ENCODE data around the gene ACTN4.

The ACTN4 gene

GRCh38 chr19:38648769-38649304 is 1.4 kb downstream of the ACTN4 start:
- Histone ChIP-seq H3K27ac (ENCODE audit: insufficient read depth in 1 of 2, low read depth in 1 of 2, low read length in 2 of 2, poor library complexity in 1 of 2, severe bottlenecking in 2 of 2) (peak overlapping the region in 1 of 2 experiments; percentile 88), H3K36me3 (ENCODE audit: control insufficient read depth in 4 of 4, insufficient read depth in 4 of 4, low read length in 3 of 4) (peaks cover 0 to 5% (median 0%) of the 10 kb centered on the region in 4 experiments), H3K4me1 (ENCODE audit: control extremely low read depth in 1 of 4, control insufficient read depth in 4 of 4, insufficient read depth in 4 of 4, low read length in 3 of 4) (peaks cover 17 to 59% (median 45%) of the 10 kb centered on the region in 4 experiments), H3K4me3 (ENCODE audit: control insufficient read depth in 1 of 7, extremely low read depth in 1 of 7, insufficient read depth in 4 of 7, low read depth in 2 of 7, low read length in 6 of 7) (peak overlapping the region; percentile 51 to 99 (median 95)), H3K27me3 (replicated peaks in 2 of 5; ENCODE audit: control insufficient read depth in 4 of 5, insufficient read depth in 5 of 5, low read length in 4 of 5) (no peaks in the 10 kb centered on the region), H3K9me3 (ENCODE audit: control extremely low read depth in 1 of 5, control insufficient read depth in 4 of 5, insufficient read depth in 2 of 5, low read depth in 1 of 5, low read length in 4 of 5) (no peaks in the 10 kb centered on the region)
- no peak for DNase-seq
- 1% methylated on average over 13 of the region's 13 CpGs for WGBS (ENCODE audit: insufficient coverage)
- CTCF ChIA-PET = interaction anchor here (1.0 to 2.5 kb wide), 6 partner anchors 11 to 37 kb away, joined by 3 to 10 read pairs (median 4); no protein-coding TSS in a partner anchor
- POLR2A ChIA-PET = interaction anchor here (0.6 to 1.5 kb wide), 2 partner anchors 28 to 37 kb away, joined by 3 to 4 read pairs; no protein-coding TSS in a partner anchor

- no peak for DNase-seq
- Histone ChIP-seq H3K9me3 (ENCODE audit: control extremely low read depth in 1 of 5, control insufficient read depth in 4 of 5, insufficient read depth in 2 of 5, low read depth in 1 of 5, low read length in 4 of 5) (no peaks in the 10 kb centered on the region), H3K27ac (ENCODE audit: insufficient read depth in 1 of 2, low read depth in 1 of 2, low read length in 2 of 2, poor library complexity in 1 of 2, severe bottlenecking in 2 of 2) (peak overlapping the region in 1 of 2 experiments; percentile 88), H3K4me1 (ENCODE audit: control extremely low read depth in 1 of 4, control insufficient read depth in 4 of 4, insufficient read depth in 4 of 4, low read length in 3 of 4) (peaks cover 17 to 59% (median 45%) of the 10 kb centered on the region in 4 experiments), H3K27me3 (replicated peaks in 2 of 5; ENCODE audit: control insufficient read depth in 4 of 5, insufficient read depth in 5 of 5, low read length in 4 of 5) (no peaks in the 10 kb centered on the region), H3K36me3 (ENCODE audit: control insufficient read depth in 4 of 4, insufficient read depth in 4 of 4, low read length in 3 of 4) (peaks cover 0 to 9% (median under 1%) of the 10 kb centered on the region in 4 experiments), H3K4me3 (ENCODE audit: control insufficient read depth in 1 of 7, extremely low read depth in 1 of 7, insufficient read depth in 4 of 7, low read depth in 2 of 7, low read length in 6 of 7) (peak overlapping the region; percentile 51 to 99 (median 95))
- POLR2A ChIA-PET = interaction anchor here (0.6 to 1.5 kb wide), 3 partner anchors 27 to 208 kb away, joined by 3 to 4 read pairs (median 3); no protein-coding TSS in a partner anchor
- WGBS (ENCODE audit: insufficient coverage) = 30% methylated on average over 11 of the region's 15 CpGs
- CTCF ChIA-PET = interaction anchor here (1.0 to 2.3 kb wide), 7 partner anchors 10 to 37 kb away, joined by 3 to 8 read pairs (median 3); no protein-coding TSS in a partner anchor
These were observed 2.1 kb downstream of the ACTN4 start for GRCh38 chr19:38649305-38650171.

GRCh38 chr19:38650172-38650775 is 2.8 kb downstream of the ACTN4 start:
- Histone ChIP-seq H3K27ac (ENCODE audit: insufficient read depth in 1 of 2, low read depth in 1 of 2, low read length in 2 of 2, poor library complexity in 1 of 2, severe bottlenecking in 2 of 2) (peak overlapping the region in 1 of 2 experiments; percentile 88), H3K27me3 (replicated peaks in 2 of 5; ENCODE audit: control insufficient read depth in 4 of 5, insufficient read depth in 5 of 5, low read length in 4 of 5) (no peaks in the 10 kb centered on the region), H3K4me1 (ENCODE audit: control extremely low read depth in 1 of 4, control insufficient read depth in 4 of 4, insufficient read depth in 4 of 4, low read length in 3 of 4) (peaks cover 17 to 65% (median 48%) of the 10 kb centered on the region in 4 experiments), H3K4me3 (ENCODE audit: control insufficient read depth in 1 of 7, extremely low read depth in 1 of 7, insufficient read depth in 4 of 7, low read depth in 2 of 7, low read length in 6 of 7) (peak overlapping the region in 5 of 7 experiments; percentile 90 to 99 (median 97)), H3K9me3 (ENCODE audit: control extremely low read depth in 1 of 5, control insufficient read depth in 4 of 5, insufficient read depth in 2 of 5, low read depth in 1 of 5, low read length in 4 of 5) (no peaks in the 10 kb centered on the region), H3K36me3 (ENCODE audit: control insufficient read depth in 4 of 4, insufficient read depth in 4 of 4, low read length in 3 of 4) (peaks cover 0 to 13% (median under 1%) of the 10 kb centered on the region in 4 experiments)
- CTCF ChIA-PET = interaction anchor here (1.2 to 2.3 kb wide), 5 partner anchors 9 to 36 kb away, joined by 3 to 8 read pairs (median 4); no protein-coding TSS in a partner anchor
- DNase-seq = no peak
- POLR2A ChIA-PET = interaction anchor here (0.6 to 1.5 kb wide), 2 partner anchors 36 to 207 kb away, joined by 3 to 4 read pairs; no protein-coding TSS in a partner anchor
- WGBS (ENCODE audit: insufficient coverage) = 50% methylated on average over 1 of the region's 8 CpGs

GRCh38 chr19:38650911-38651584 is 3.6 kb downstream of the ACTN4 start:
- Histone ChIP-seq H3K9me3 (ENCODE audit: control extremely low read depth in 1 of 5, control insufficient read depth in 4 of 5, insufficient read depth in 2 of 5, low read depth in 1 of 5, low read length in 4 of 5) (no peaks in the 10 kb centered on the region), H3K36me3 (ENCODE audit: control insufficient read depth in 4 of 4, insufficient read depth in 4 of 4, low read length in 3 of 4) (peaks cover 0 to 13% (median 3%) of the 10 kb centered on the region in 4 experiments), H3K4me1 (ENCODE audit: control extremely low read depth in 1 of 4, control insufficient read depth in 4 of 4, insufficient read depth in 4 of 4, low read length in 3 of 4) (peaks cover 17 to 73% (median 52%) of the 10 kb centered on the region in 4 experiments), H3K4me3 (ENCODE audit: control insufficient read depth in 1 of 7, extremely low read depth in 1 of 7, insufficient read depth in 4 of 7, low read depth in 2 of 7, low read length in 6 of 7) (no peak overlapping the region), H3K27me3 (replicated peaks in 2 of 5; ENCODE audit: control insufficient read depth in 4 of 5, insufficient read depth in 5 of 5, low read length in 4 of 5) (no peaks in the 10 kb centered on the region), H3K27ac (ENCODE audit: insufficient read depth in 1 of 2, low read depth in 1 of 2, low read length in 2 of 2, poor library complexity in 1 of 2, severe bottlenecking in 2 of 2) (peak overlapping the region in 1 of 2 experiments; percentile 74)
- 97% methylated on average over 12 of the region's 12 CpGs for WGBS (ENCODE audit: insufficient coverage)
- ChIA-PET CTCF (interaction anchor here (1.2 to 2.0 kb wide), 3 partner anchors 8 to 26 kb away, joined by 3 to 5 read pairs (median 4); no protein-coding TSS in a partner anchor), POLR2A (no interaction called here)
- peak in 2 of 3 donors; percentile 37 to 39 for DNase-seq

GRCh38 chr19:38653028-38653571 is 5.7 kb downstream of the ACTN4 start:
- POLR2A ChIA-PET = interaction anchor here (0.6 kb wide), 2 partner anchors 15 to 66 kb away, joined by 4 read pairs; no protein-coding TSS in a partner anchor
- Histone ChIP-seq H3K36me3 (ENCODE audit: control insufficient read depth in 4 of 4, insufficient read depth in 4 of 4, low read length in 3 of 4) (peaks cover 4 to 27% (median 5%) of the 10 kb centered on the region in 4 experiments), H3K27ac (ENCODE audit: insufficient read depth in 1 of 2, low read depth in 1 of 2, low read length in 2 of 2, poor library complexity in 1 of 2, severe bottlenecking in 2 of 2) (peak overlapping the region in 1 of 2 experiments; percentile 12), H3K4me1 (ENCODE audit: control extremely low read depth in 1 of 4, control insufficient read depth in 4 of 4, insufficient read depth in 4 of 4, low read length in 3 of 4) (peaks cover 17 to 76% (median 59%) of the 10 kb centered on the region in 4 experiments), H3K27me3 (replicated peaks in 2 of 5; ENCODE audit: control insufficient read depth in 4 of 5, insufficient read depth in 5 of 5, low read length in 4 of 5) (no peaks in the 10 kb centered on the region), H3K4me3 (ENCODE audit: control insufficient read depth in 1 of 7, extremely low read depth in 1 of 7, insufficient read depth in 4 of 7, low read depth in 2 of 7, low read length in 6 of 7) (no peak overlapping the region), H3K9me3 (ENCODE audit: control extremely low read depth in 1 of 5, control insufficient read depth in 4 of 5, insufficient read depth in 2 of 5, low read depth in 1 of 5, low read length in 4 of 5) (no peaks in the 10 kb centered on the region)
- CTCF ChIA-PET = interaction anchor here (1.0 to 1.4 kb wide), 3 partner anchors 10 to 34 kb away, joined by 3 read pairs; no protein-coding TSS in a partner anchor
- WGBS (ENCODE audit: insufficient coverage) = 68% methylated on average over 5 of the region's 7 CpGs
- DNase-seq = no peak

GRCh38 chr19:38654628-38655055 is 7.2 kb downstream of the ACTN4 start:
- peaks cover 12 to 70% (median 51%) of the 10 kb centered on the region in 4 experiments for H3K4me1 ChIP-seq (ENCODE audit: control extremely low read depth in 1 of 4, control insufficient read depth in 4 of 4, insufficient read depth in 4 of 4, low read length in 3 of 4)
- POLR2A ChIA-PET = no interaction called here

More at GRCh38 chr19:38654628-38655055, 7.2 kb downstream of the ACTN4 start:
- H3K36me3 ChIP-seq (ENCODE audit: control insufficient read depth in 4 of 4, insufficient read depth in 4 of 4, low read length in 3 of 4) = peaks cover 4 to 33% (median 5%) of the 10 kb centered on the region in 4 experiments
- H3K4me3 ChIP-seq (ENCODE audit: control insufficient read depth in 1 of 7, extremely low read depth in 1 of 7, insufficient read depth in 4 of 7, low read depth in 2 of 7, low read length in 6 of 7) = no peak overlapping the region
- H3K27ac ChIP-seq (ENCODE audit: insufficient read depth in 1 of 2, low read depth in 1 of 2, low read length in 2 of 2, poor library complexity in 1 of 2, severe bottlenecking in 2 of 2) = no peak overlapping the region
- CTCF ChIA-PET = interaction anchor here (1.4 kb wide), 1 partner anchor 14 kb away, joined by 7 read pairs; no protein-coding TSS in a partner anchor
- H3K27me3 ChIP-seq (replicated peaks in 2 of 5; ENCODE audit: control insufficient read depth in 4 of 5, insufficient read depth in 5 of 5, low read length in 4 of 5) = no peaks in the 10 kb centered on the region
- no CpG with 5 or more reads among the region's 6 CpGs for WGBS (ENCODE audit: insufficient coverage)
- H3K9me3 ChIP-seq (ENCODE audit: control extremely low read depth in 1 of 5, control insufficient read depth in 4 of 5, insufficient read depth in 2 of 5, low read depth in 1 of 5, low read length in 4 of 5) = no peaks in the 10 kb centered on the region
- no peak for DNase-seq

Measured in common myeloid progenitor, CD34-positive (primary cell).